Measurements from ENCODE around the gene NXPE2. TPM values are rescaled to one million over a fixed set of nuclear protein-coding genes. Genes with fewer than 3 reads are reported as not detected.

The NXPE2 gene
- polyA plus RNA-seq, 1 of the 3 experiments (the other 2 are of a cell fraction) = not detected

- no peak overlapping the region for H3K27ac ChIP-seq (ENCODE audit: low read depth in 2 of 2, low read length in 1 of 2)
- POLR2A ChIA-PET = no interaction called here
- no peak overlapping the region for H3K4me2 ChIP-seq
- TF ChIP-seq JUND (IDR thresholded peaks at IDR 0.05) = no peak
- no peak for TF ChIP-seq EZH2phosphoT487 (IDR thresholded peaks at IDR 0.05; ENCODE audit: borderline replicate concordance, low read depth)
- no peak for TF ChIP-seq RFX5 (IDR thresholded peaks at IDR 0.05; ENCODE audit: low read length)
- TF ChIP-seq MXI1 (IDR thresholded peaks at IDR 0.05; ENCODE audit: low read depth, low read length) = no peak
- no peak for TF ChIP-seq GABPA (IDR thresholded peaks at IDR 0.05; ENCODE audit: low read depth)
- TF ChIP-seq MEF2A (IDR thresholded peaks at IDR 0.05; ENCODE audit: borderline replicate concordance, low read depth) = no peak
- no peak for TF ChIP-seq TAF1 (IDR thresholded peaks at IDR 0.05; ENCODE audit: borderline replicate concordance, low read depth, low read length)
- no peak for TF ChIP-seq SMC3 (IDR thresholded peaks at IDR 0.05; ENCODE audit: low read depth, low read length)
- TF ChIP-seq IRF3 (IDR thresholded peaks at IDR 0.05; ENCODE audit: low read depth, low read length) = no peak
- TF ChIP-seq RXRA (IDR thresholded peaks at IDR 0.05; ENCODE audit: borderline replicate concordance, low read depth) = no peak
- H2AFZ ChIP-seq (ENCODE audit: low read depth) = no peak overlapping the region
- WGBS (ENCODE audit: low lambda C conversion rate) = 2% methylated on average over 2 of the region's 2 CpGs
- H3K27me3 ChIP-seq (ENCODE audit: insufficient read depth) = no peaks in the 10 kb centered on the region
- no peaks in the 10 kb centered on the region for H3K9me2 ChIP-seq
- CTCF ChIA-PET = no interaction called here
- no peak overlapping the region for H3K4me3 ChIP-seq (ENCODE audit: low read depth in 2 of 2, low read length in 1 of 2)
- H3K9me3 ChIP-seq = no peaks in the 10 kb centered on the region
- H3K79me2 ChIP-seq (ENCODE audit: insufficient read depth) = no peaks in the 10 kb centered on the region
- H3F3A ChIP-seq (replicated peaks; ENCODE audit: insufficient read depth) = no peaks in the 10 kb centered on the region
- DNase-seq = no peak
- no peaks in the 10 kb centered on the region for H3K36me3 ChIP-seq (replicated peaks in 1 of 2; ENCODE audit: control insufficient read depth in 1 of 2, insufficient read depth in 2 of 2, low read length in 1 of 2)
- H3K9ac ChIP-seq = no peak overlapping the region
- no peaks in the 10 kb centered on the region for H3K4me1 ChIP-seq (ENCODE audit: control insufficient read depth in 1 of 2, insufficient read depth in 2 of 2, low read depth in 1 of 2, low read length in 1 of 2)
- H4K20me1 ChIP-seq (ENCODE audit: insufficient read depth) = no peaks in the 10 kb centered on the region
These were observed 11.6 kb upstream of the NXPE2 start for GRCh38 chr11:114666760-114667159.

GRCh38 chr11:114668109-114668508 lies 10.2 kb upstream of the NXPE2 start:
- DNase-seq = no peak
- Histone ChIP-seq H3K27ac (ENCODE audit: low read depth in 2 of 2, low read length in 1 of 2) (no peak overlapping the region), H3K4me2 (no peak overlapping the region), H4K20me1 (ENCODE audit: insufficient read depth) (no peaks in the 10 kb centered on the region), H2AFZ (ENCODE audit: low read depth) (no peak overlapping the region), H3K9me3 (no peaks in the 10 kb centered on the region; the same call in 1 of the 2 replicates), H3K36me3 (replicated peaks in 1 of 2; ENCODE audit: control insufficient read depth in 1 of 2, insufficient read depth in 2 of 2, low read length in 1 of 2) (no peaks in the 10 kb centered on the region), H3K79me2 (ENCODE audit: insufficient read depth) (no peaks in the 10 kb centered on the region), H3K4me1 (ENCODE audit: control insufficient read depth in 1 of 2, insufficient read depth in 2 of 2, low read depth in 1 of 2, low read length in 1 of 2) (no peaks in the 10 kb centered on the region), H3K9me2 (no peaks in the 10 kb centered on the region), H3K27me3 (ENCODE audit: insufficient read depth) (no peaks in the 10 kb centered on the region), H3K9ac (no peak overlapping the region), H3F3A (replicated peaks; ENCODE audit: insufficient read depth) (no peaks in the 10 kb centered on the region), H3K4me3 (ENCODE audit: low read depth in 2 of 2, low read length in 1 of 2) (no peak overlapping the region)
- POLR2A ChIA-PET = no interaction called here
- CTCF ChIA-PET = no interaction called here
- TF ChIP-seq GATA2 (CRISPR knock-in tag; IDR thresholded peaks at IDR 0.05) (no peak), TEAD4 (IDR thresholded peaks at IDR 0.05; ENCODE audit: borderline replicate concordance, insufficient read depth) (no peak), MEF2A (IDR thresholded peaks at IDR 0.05; ENCODE audit: borderline replicate concordance, low read depth) (no peak), EP300 (IDR thresholded peaks at IDR 0.05; ENCODE audit: borderline replicate concordance in 1 of 2, low read depth in 1 of 2, low read length in 1 of 2) (no peak), CHD2 (IDR thresholded peaks at IDR 0.05; ENCODE audit: low read length, partially characterized antibody) (no peak), ZBTB33 (IDR thresholded peaks at IDR 0.05; ENCODE audit: borderline replicate concordance, low read depth) (no peak), RCOR1 (IDR thresholded peaks at IDR 0.05; ENCODE audit: low read length) (no peak), FOSL2 (IDR thresholded peaks at IDR 0.05; ENCODE audit: borderline replicate concordance, low read depth) (no peak), REST (IDR thresholded peaks at IDR 0.05; ENCODE audit: low read depth, low read length) (no peak), YY1 (IDR thresholded peaks at IDR 0.05; ENCODE audit: low read depth) (no peak), MAX (IDR thresholded peaks at IDR 0.05; ENCODE audit: low read depth) (no peak), SIN3A (IDR thresholded peaks at IDR 0.05; ENCODE audit: borderline replicate concordance, low read depth, low read length) (no peak), JUND (IDR thresholded peaks at IDR 0.05) (no peak), USF2 (IDR thresholded peaks at IDR 0.05; ENCODE audit: borderline replicate concordance, low read depth, low read length) (no peak)
